GM06990 (cell line): ENCODE data around the gene AKTIP.

Experiments
- DNase-seq: peaks from one replicate; pipeline ENCODE4 v3.0.0-alpha.2; 2011; ENCODE audit not compliant: insufficient read length; ENCODE audit errors: extremely low read depth
- H3K27me3 ChIP-seq: replicated peaks from 2 replicates; pipeline ENCODE4 v1.6.0; 2011; ENCODE audit warnings: low read length; ENCODE audit not compliant: control insufficient read depth, insufficient read depth
- H3K36me3 ChIP-seq: 2 replicates; pipeline ENCODE4 v1.5.1; 2011; ENCODE audit warnings: low read length; ENCODE audit not compliant: control insufficient read depth, insufficient read depth
- H3K4me3 ChIP-seq: replicated peaks from 2 replicates; pipeline ENCODE4 v1.5.1; 2011; ENCODE audit warnings: low read depth, mild to moderate bottlenecking, control low read depth, low read length
- TF ChIP-seq, protein P1 (sequence below): IDR thresholded peaks from 2 replicates; pipeline ENCODE4 v1.5.1; 2011; ENCODE audit warnings: low read length, control low read depth, mild to moderate bottlenecking, inconsistent platforms; ENCODE audit not compliant: insufficient read depth, poor library complexity, severe bottlenecking

The AKTIP gene

DNA sequence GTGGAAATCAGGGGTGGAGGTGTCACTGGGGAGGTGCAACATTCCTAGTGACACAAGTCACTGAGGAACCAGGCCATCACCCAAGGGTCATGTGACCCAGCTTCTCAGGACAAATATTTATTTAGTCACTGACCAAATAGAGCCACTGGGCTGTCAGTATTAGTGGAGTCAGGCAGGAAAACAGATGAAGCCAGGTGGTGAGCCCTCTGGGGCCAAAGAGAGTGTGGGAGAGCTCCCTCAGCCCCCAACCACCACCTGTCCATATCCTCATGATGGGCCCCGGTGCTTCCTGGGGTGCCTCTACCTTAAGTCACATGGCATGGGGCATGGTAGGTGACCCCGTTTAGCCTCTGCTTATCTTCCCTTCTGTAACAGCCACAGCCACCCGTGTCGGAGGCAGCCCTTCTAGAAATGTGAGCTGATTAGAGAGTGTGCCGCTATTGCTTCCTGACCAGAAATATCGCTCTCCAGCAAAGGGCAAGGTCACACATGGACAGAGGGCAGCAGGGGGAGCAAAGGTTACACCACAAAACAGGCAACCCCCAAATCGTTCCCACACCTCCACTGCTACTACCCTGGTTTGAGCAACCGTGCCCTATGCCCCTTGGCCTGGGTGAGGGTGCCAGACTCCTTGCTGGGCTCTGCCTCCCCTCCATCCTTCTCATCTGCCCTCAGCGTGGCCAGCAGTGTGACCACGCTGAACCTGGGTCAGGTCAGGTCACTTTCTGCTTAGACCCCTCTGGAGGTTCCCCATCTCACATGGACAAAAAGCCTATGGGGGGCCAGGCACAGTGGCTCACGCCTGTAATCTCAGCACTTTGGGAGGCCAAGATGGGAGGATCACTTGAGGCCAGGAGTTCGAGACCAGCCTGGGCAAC, 8.6 kb upstream of the AKTIP start:
- Histone ChIP-seq H3K27me3 (no peaks in the 10 kb centered on the region), H3K4me3 (no peak overlapping the region), H3K36me3 (no peaks in the 10 kb centered on the region)
- no peak for DNase-seq
- TF ChIP-seq, protein P1, sequence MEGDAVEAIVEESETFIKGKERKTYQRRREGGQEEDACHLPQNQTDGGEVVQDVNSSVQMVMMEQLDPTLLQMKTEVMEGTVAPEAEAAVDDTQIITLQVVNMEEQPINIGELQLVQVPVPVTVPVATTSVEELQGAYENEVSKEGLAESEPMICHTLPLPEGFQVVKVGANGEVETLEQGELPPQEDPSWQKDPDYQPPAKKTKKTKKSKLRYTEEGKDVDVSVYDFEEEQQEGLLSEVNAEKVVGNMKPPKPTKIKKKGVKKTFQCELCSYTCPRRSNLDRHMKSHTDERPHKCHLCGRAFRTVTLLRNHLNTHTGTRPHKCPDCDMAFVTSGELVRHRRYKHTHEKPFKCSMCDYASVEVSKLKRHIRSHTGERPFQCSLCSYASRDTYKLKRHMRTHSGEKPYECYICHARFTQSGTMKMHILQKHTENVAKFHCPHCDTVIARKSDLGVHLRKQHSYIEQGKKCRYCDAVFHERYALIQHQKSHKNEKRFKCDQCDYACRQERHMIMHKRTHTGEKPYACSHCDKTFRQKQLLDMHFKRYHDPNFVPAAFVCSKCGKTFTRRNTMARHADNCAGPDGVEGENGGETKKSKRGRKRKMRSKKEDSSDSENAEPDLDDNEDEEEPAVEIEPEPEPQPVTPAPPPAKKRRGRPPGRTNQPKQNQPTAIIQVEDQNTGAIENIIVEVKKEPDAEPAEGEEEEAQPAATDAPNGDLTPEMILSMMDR: no peak

- no peaks in the 10 kb centered on the region for H3K27me3 ChIP-seq
- no peak for DNase-seq
- no peak overlapping the region for H3K4me3 ChIP-seq
- TF ChIP-seq, protein P1: no peak
- H3K36me3 ChIP-seq: no peaks in the 10 kb centered on the region
Measured at GRCh38 chr16:53511084-53511402, 8.0 kb upstream of the AKTIP start.

DNA sequence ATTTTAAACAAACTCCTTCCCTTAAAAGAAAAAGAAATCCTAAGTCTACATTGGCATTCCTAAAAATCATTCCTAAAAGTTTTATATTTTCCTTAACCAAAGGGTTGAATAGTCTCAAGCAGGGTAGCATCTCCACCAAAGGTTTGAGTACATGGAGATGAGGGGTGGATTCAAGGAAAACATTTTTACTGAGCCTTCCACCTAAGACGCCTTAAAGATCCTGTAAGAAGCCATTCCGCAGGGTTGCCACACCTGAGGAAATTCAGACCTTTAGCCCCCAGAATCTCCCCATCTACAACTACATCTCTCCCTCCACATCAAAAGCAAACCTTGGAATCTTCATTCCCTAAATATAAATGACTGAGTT, 7.7 kb upstream of the AKTIP start:
- TF ChIP-seq, protein P1: no peak
- H3K27me3 ChIP-seq: no peaks in the 10 kb centered on the region
- no peaks in the 10 kb centered on the region for H3K36me3 ChIP-seq
- no peak overlapping the region for H3K4me3 ChIP-seq
- no peak for DNase-seq

GRCh38 chr16:53509906-53510703, 7.1 kb upstream of the AKTIP start:
- H3K4me3 ChIP-seq: no peak overlapping the region; the same call in 1 of the 2 replicates
- H3K36me3 ChIP-seq: no peaks in the 10 kb centered on the region
- no peak for DNase-seq
- TF ChIP-seq, protein P1: peak; percentile 91
- no peaks in the 10 kb centered on the region for H3K27me3 ChIP-seq

DNA sequence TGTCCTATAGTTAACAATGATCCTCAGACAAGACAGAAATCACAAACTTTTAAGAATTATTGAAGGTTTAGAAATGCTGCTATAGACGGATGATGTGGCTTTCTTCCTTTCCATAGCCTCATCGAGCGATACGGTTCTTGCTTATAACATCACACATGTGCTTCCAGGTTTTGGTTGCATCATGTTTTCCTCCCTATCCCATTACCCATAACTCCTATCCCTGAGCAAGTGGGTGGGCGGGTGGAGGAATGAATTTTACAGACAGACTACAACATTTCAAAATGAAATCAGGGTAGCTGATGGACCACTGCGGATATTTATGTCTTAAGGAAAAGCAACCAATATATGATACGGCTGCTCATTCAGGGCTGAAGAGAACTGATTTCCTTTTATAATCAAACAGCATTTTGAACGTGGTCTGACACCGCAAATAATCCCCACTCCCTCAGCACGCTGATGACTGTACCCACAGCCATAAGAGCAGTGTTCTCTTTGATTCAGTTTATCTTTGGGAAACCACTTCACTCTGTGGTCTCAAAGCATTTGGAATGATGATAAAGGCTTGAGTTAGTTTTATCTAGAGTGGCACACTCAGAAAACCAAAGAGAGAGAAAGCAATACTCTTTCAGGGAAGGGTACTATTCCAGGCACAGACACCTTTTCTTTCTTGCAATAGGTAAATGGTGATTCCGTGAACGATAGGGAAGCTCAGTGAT, 4.6 kb upstream of the AKTIP start:
- TF ChIP-seq, protein P1: no peak
- Histone ChIP-seq H3K36me3 (no peaks in the 10 kb centered on the region), H3K4me3 (no peak overlapping the region), H3K27me3 (no peaks in the 10 kb centered on the region)
- no peak for DNase-seq
